ENCODE data around the gene PLAGL2.
"Not testable (repeated sequence)": the region's sequence is repeated elsewhere in the genome, so short reads cannot be mapped to it uniquely, and the experiment has no call there.

PLAGL2 gene

GRCh38 chr20:32207626-32208498 is at the start of gene PLAGL2, which contains the start of gene POFUT1:
Gene PLAGL2, minus strand, starts transcription at chr20:32207743. Its CDS starts 5,565 bp downstream, at chr20:32202178.
Gene POFUT1, plus strand, starts transcription at chr20:32207880. Its CDS starts 62 bp downstream, at chr20:32207942.
- DNase-seq, result peak; percentile 82

- DNase-seq, result no peak
Observed at GRCh38 chr20:32252189-32252588, 44.6 kb upstream of the PLAGL2 start.

GRCh38 chr20:32251470-32251869 is 43.9 kb upstream of the PLAGL2 start:
- DNase-seq, result no peak

GRCh38 chr20:32249030-32249738 is 41.6 kb upstream of the PLAGL2 start:
- DNase-seq, result no peak

GRCh38 chr20:32248043-32248442 is 40.5 kb upstream of the PLAGL2 start:
- DNase-seq, result no peak

GRCh38 chr20:32246208-32246607 is 38.7 kb upstream of the PLAGL2 start:
- not testable (repeated sequence) for DNase-seq

- DNase-seq, result no peak
Observed at GRCh38 chr20:32244959-32245358, 37.4 kb upstream of the PLAGL2 start.

- DNase-seq, result no peak
Observed at GRCh38 chr20:32244150-32244823, 36.7 kb upstream of the PLAGL2 start.

GRCh38 chr20:32241807-32242206 is 34.3 kb upstream of the PLAGL2 start:
- no peak for DNase-seq

- no peak for DNase-seq
Observed at GRCh38 chr20:32240205-32240604, 32.7 kb upstream of the PLAGL2 start.

- DNase-seq, result no peak
Observed at GRCh38 chr20:32238483-32239425, 31.2 kb upstream of the PLAGL2 start.

GRCh38 chr20:32237419-32237818 is 29.9 kb upstream of the PLAGL2 start:
- DNase-seq, result no peak

- no peak for DNase-seq
Observed at GRCh38 chr20:32236819-32237218, 29.3 kb upstream of the PLAGL2 start.

- no peak for DNase-seq
Observed at GRCh38 chr20:32236048-32236533, 28.5 kb upstream of the PLAGL2 start.

GRCh38 chr20:32235331-32236047 is 27.9 kb upstream of the PLAGL2 start:
- no peak for DNase-seq

GRCh38 chr20:32234135-32234808 is 26.7 kb upstream of the PLAGL2 start:
- DNase-seq, result no peak

- no peak for DNase-seq
Observed at GRCh38 chr20:32233286-32233685, 25.7 kb upstream of the PLAGL2 start.

GRCh38 chr20:32232326-32232886 is 24.9 kb upstream of the PLAGL2 start:
- DNase-seq, result no peak

GRCh38 chr20:32231847-32232246 is 24.3 kb upstream of the PLAGL2 start:
- no peak for DNase-seq

- DNase-seq, result no peak
Observed at GRCh38 chr20:32231245-32231644, 23.7 kb upstream of the PLAGL2 start.
